Activated CD8-positive, alpha-beta memory T cell treated with anti-CD3 and anti-CD28 coated beads, Interleukin-2, amount 50 U/mL, for 1 hour (primary cell): ENCODE data around the gene CD48.
"Not testable (repeated sequence)": the region's sequence is repeated elsewhere in the genome, so short reads cannot be mapped to it uniquely, and the experiment has no call there.

Source experiments
- DNase-seq: peaks from one replicate; pipeline ENCODE4 v3.0.0-alpha.2; 2020; ENCODE audit errors: extremely low read depth

Gene CD48

GRCh38 chr1:160652924-160653619 is 58.5 kb downstream of the CD48 start:
- DNase-seq, result no peak

- not testable (repeated sequence) for DNase-seq
Measured at GRCh38 chr1:160652065-160652641, 59.5 kb downstream of the CD48 start.

- no peak for DNase-seq
Measured at GRCh38 chr1:160651433-160652064, 60.1 kb downstream of the CD48 start.

- DNase-seq, result no peak
Measured at GRCh38 chr1:160647329-160647720, 64.3 kb downstream of the CD48 start.

- DNase-seq, result no peak
Measured at GRCh38 chr1:160646711-160647328, 64.8 kb downstream of the CD48 start, which contains the start of gene SLAMF1. SLAMF1 (minus strand) TSS chr1:160647044; CDS start chr1:160646945, 99 bp downstream.

GRCh38 chr1:160646180-160646579 is 65.4 kb downstream of the CD48 start:
- no peak for DNase-seq

GRCh38 chr1:160645386-160646130 is 66.1 kb downstream of the CD48 start:
- DNase-seq, result no peak

- no peak for DNase-seq
Measured at GRCh38 chr1:160644399-160644798, 67.2 kb downstream of the CD48 start.

- DNase-seq, result no peak
Measured at GRCh38 chr1:160643138-160643537, 68.5 kb downstream of the CD48 start.

- DNase-seq, result no peak
Measured at GRCh38 chr1:160642281-160642644, 69.4 kb downstream of the CD48 start.

GRCh38 chr1:160641323-160642280 is 70.0 kb downstream of the CD48 start:
- peak; percentile 59 for DNase-seq

- no peak for DNase-seq
Measured at GRCh38 chr1:160640359-160641123, 71.1 kb downstream of the CD48 start.

- DNase-seq, result no peak
Measured at GRCh38 chr1:160639652-160640051, 72.0 kb downstream of the CD48 start.

GRCh38 chr1:160638926-160639325 is 72.7 kb downstream of the CD48 start:
- DNase-seq, result no peak

- DNase-seq, result no peak
Measured at GRCh38 chr1:160638540-160638857, 73.1 kb downstream of the CD48 start.

GRCh38 chr1:160637821-160638539 is 73.6 kb downstream of the CD48 start:
- no peak for DNase-seq

- DNase-seq, result no peak
Measured at GRCh38 chr1:160637065-160637464, 74.6 kb downstream of the CD48 start.

GRCh38 chr1:160636547-160636946 is 75.1 kb downstream of the CD48 start:
- DNase-seq, result no peak

GRCh38 chr1:160636076-160636475 is 75.5 kb downstream of the CD48 start:
- DNase-seq, result no peak
